ENCODE measurements around the gene ZNF554. TPM values are rescaled to one million over a fixed set of nuclear protein-coding genes. Genes with fewer than 3 reads are reported as not detected.

Gene ZNF554
- total RNA-seq, 4 donors from 2014 or later, result 2.3 to 9.8 (median 5.6) TPM

GRCh38 chr19:2877398-2878331 is 58.0 kb downstream of the ZNF554 start:
- no peak overlapping the region for H3K4me3 ChIP-seq
- H3K9me3 ChIP-seq, result peaks cover 21% of the 10 kb centered on the region
- DNase-seq (ENCODE audit: low spot score in 2 of 2), result no peak
- no peaks in the 10 kb centered on the region for H3K27me3 ChIP-seq
- H3K4me1 ChIP-seq, result no peaks in the 10 kb centered on the region
- TF ChIP-seq POLR2A (IDR thresholded peaks at IDR 0.05) (no peak), EP300 (IDR thresholded peaks at IDR 0.05) (no peak), POLR2AphosphoS5 (IDR thresholded peaks at IDR 0.05) (no peak)
- TF ChIP-seq, protein P1, sequence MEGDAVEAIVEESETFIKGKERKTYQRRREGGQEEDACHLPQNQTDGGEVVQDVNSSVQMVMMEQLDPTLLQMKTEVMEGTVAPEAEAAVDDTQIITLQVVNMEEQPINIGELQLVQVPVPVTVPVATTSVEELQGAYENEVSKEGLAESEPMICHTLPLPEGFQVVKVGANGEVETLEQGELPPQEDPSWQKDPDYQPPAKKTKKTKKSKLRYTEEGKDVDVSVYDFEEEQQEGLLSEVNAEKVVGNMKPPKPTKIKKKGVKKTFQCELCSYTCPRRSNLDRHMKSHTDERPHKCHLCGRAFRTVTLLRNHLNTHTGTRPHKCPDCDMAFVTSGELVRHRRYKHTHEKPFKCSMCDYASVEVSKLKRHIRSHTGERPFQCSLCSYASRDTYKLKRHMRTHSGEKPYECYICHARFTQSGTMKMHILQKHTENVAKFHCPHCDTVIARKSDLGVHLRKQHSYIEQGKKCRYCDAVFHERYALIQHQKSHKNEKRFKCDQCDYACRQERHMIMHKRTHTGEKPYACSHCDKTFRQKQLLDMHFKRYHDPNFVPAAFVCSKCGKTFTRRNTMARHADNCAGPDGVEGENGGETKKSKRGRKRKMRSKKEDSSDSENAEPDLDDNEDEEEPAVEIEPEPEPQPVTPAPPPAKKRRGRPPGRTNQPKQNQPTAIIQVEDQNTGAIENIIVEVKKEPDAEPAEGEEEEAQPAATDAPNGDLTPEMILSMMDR (IDR thresholded peaks at IDR 0.05), result no peak
- 90% methylated on average over 32 of the region's 32 CpGs for WGBS
- no peak overlapping the region for H3K27ac ChIP-seq
- no peaks in the 10 kb centered on the region for H3K36me3 ChIP-seq

GRCh38 chr19:2883686-2884439 is 64.2 kb downstream of the ZNF554 start:
- Histone ChIP-seq H3K9me3 (peaks cover 3% of the 10 kb centered on the region), H3K4me3 (no peak overlapping the region), H3K27ac (no peak overlapping the region), H3K4me1 (peaks cover 7% of the 10 kb centered on the region), H3K27me3 (no peaks in the 10 kb centered on the region), H3K36me3 (no peaks in the 10 kb centered on the region)
- 75% methylated on average over 14 of the region's 14 CpGs for WGBS
- TF ChIP-seq EP300 (IDR thresholded peaks at IDR 0.05), result no peak
- TF ChIP-seq POLR2A (IDR thresholded peaks at IDR 0.05), result no peak
- TF ChIP-seq, protein P1 (IDR thresholded peaks at IDR 0.05), result no peak
- no peak for TF ChIP-seq POLR2AphosphoS5 (IDR thresholded peaks at IDR 0.05)
- no peak for DNase-seq (ENCODE audit: low spot score in 2 of 2)

DNA sequence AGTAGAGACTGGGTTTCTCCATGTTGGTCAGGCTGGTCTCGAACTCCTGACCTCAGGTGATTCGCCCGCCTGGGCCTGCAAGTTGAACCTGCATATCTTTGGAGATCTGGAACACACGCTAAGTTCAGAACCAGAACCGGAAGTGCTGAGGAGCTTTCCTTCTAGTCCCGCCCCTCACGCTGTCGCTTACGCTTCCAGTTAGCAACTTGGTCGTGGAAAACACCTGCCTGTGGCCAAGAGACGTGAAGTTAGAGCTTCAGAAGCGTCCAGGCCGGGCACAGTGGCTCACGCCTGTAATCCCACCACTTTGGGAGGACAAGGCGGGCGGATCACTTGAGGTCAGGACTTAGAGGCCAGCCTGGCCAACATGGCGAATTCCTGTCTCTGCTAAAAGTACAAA is 66.1 kb downstream of the ZNF554 start:
- Histone ChIP-seq H3K4me3 (no peak overlapping the region), H3K36me3 (no peaks in the 10 kb centered on the region), H3K9me3 (no peaks in the 10 kb centered on the region), H3K27ac (no peak overlapping the region), H3K27me3 (no peaks in the 10 kb centered on the region), H3K4me1 (peaks cover 7% of the 10 kb centered on the region)
- 88% methylated on average over 17 of the region's 17 CpGs for WGBS
- TF ChIP-seq EP300 (IDR thresholded peaks at IDR 0.05), result no peak
- no peak for DNase-seq (ENCODE audit: low spot score in 2 of 2)

Other genes starting within 250 kb of the ZNF554 start
- 1 to 10 TPM; 2.1 to 4.3 (median 3.0) TPM for gene GNG7, start 117.2 kb upstream of the ZNF554 start, total RNA-seq
- gene DIRAS1, start 98.5 kb upstream of the ZNF554 start, total RNA-seq, result 1 to 10 TPM in 3 of 4 donors, under 1 TPM in 1; 0.68 to 4.5 (median 2.1) TPM
- gene SLC39A3, start 79.9 kb upstream of the ZNF554 start, total RNA-seq, result 10 to 100 TPM in 3 of 4 donors, 1 to 10 TPM in 1; 8.0 to 31.1 (median 23.0) TPM
- gene SGTA, start 36.6 kb upstream of the ZNF554 start, total RNA-seq, result 10 to 100 TPM; 29.1 to 48.9 (median 40.6) TPM
- 10 to 100 TPM; 31.6 to 55.0 (median 41.4) TPM for gene THOP1, start 34.4 kb upstream of the ZNF554 start, total RNA-seq
- gene ZNF555, start 21.6 kb downstream of the ZNF554 start, total RNA-seq, result 1 to 10 TPM; 2.5 to 7.6 (median 4.5) TPM
- not detected for gene ZNF556, start 47.5 kb downstream of the ZNF554 start, total RNA-seq
- 10 to 100 TPM; 16.2 to 46.2 (median 23.4) TPM for gene ZNF57, start 81.1 kb downstream of the ZNF554 start, total RNA-seq
- 1 to 10 TPM; 2.8 to 5.6 (median 3.9) TPM for gene ZNF77, start 125.1 kb downstream of the ZNF554 start, total RNA-seq
- 1 to 10 TPM in 2 of 4 donors, under 1 TPM in 1, not detected in 1; 0.23 to 1.4 (median 1.3) TPM for gene TLE6, start 157.7 kb downstream of the ZNF554 start, total RNA-seq
- gene TLE2, start 209.4 kb downstream of the ZNF554 start, total RNA-seq, result 10 to 100 TPM; 18.2 to 35.6 (median 27.3) TPM
- gene TLE5, start 242.6 kb downstream of the ZNF554 start, total RNA-seq, result 100 to 1,000 TPM; 339 to 403 (median 382) TPM

All from suprapubic skin (tissue), 4 donors.